ENCODE results near the gene CYP51A1.
"Not testable (repeated sequence)": the region's sequence is repeated elsewhere in the genome, so short reads cannot be mapped to it uniquely, and the experiment has no call there.

The CYP51A1 gene

GRCh38 chr7:92155108-92155739 lies 20.9 kb upstream of the CYP51A1 start:
- H3K79me2 ChIP-seq (ENCODE audit: control insufficient read depth, low read length) = no peaks in the 10 kb centered on the region
- H3K9me2 ChIP-seq (replicated peaks; ENCODE audit: control insufficient read depth, low read length) = no peaks in the 10 kb centered on the region
- H3K4me2 ChIP-seq (ENCODE audit: low read length) = no peak overlapping the region
- no peaks in the 10 kb centered on the region for H3K4me1 ChIP-seq (ENCODE audit: control insufficient read depth, low read length)
- H3F3A ChIP-seq (ENCODE audit: control insufficient read depth, insufficient read depth) = no peaks in the 10 kb centered on the region
- H3K9me3 ChIP-seq (ENCODE audit: control insufficient read depth, insufficient read depth, low read length) = no peaks in the 10 kb centered on the region
- H3K36me3 ChIP-seq (ENCODE audit: control insufficient read depth, low read length) = no peaks in the 10 kb centered on the region
- H4K20me1 ChIP-seq (ENCODE audit: control insufficient read depth, insufficient read depth, low read depth, low read length) = no peaks in the 10 kb centered on the region
- no peak overlapping the region for H3K27ac ChIP-seq (ENCODE audit: low read depth, low read length)
- no peak overlapping the region for H3K4me3 ChIP-seq (ENCODE audit: low read length)
- H3K27me3 ChIP-seq (ENCODE audit: control insufficient read depth, low read length) = peaks cover 6% of the 10 kb centered on the region; the same call in 1 of the 2 replicates
- TF ChIP-seq EZH2phosphoT487 (IDR thresholded peaks at IDR 0.05; ENCODE audit: borderline replicate concordance, low read length) = no peak
- no peak for TF ChIP-seq CTCF (IDR thresholded peaks at IDR 0.05; ENCODE audit: low read depth, low read length, poor library complexity, severe bottlenecking)

- Histone ChIP-seq H3K4me3 (ENCODE audit: low read length) (no peak overlapping the region), H3K27me3 (ENCODE audit: control insufficient read depth, low read length) (no peaks in the 10 kb centered on the region; the same call in 1 of the 2 replicates), H3K4me1 (ENCODE audit: control insufficient read depth, low read length) (no peaks in the 10 kb centered on the region), H3K36me3 (ENCODE audit: control insufficient read depth, low read length) (no peaks in the 10 kb centered on the region), H3K4me2 (ENCODE audit: low read length) (no peak overlapping the region), H3F3A (ENCODE audit: control insufficient read depth, insufficient read depth) (no peaks in the 10 kb centered on the region), H3K27ac (ENCODE audit: low read depth, low read length) (no peak overlapping the region), H3K9me2 (replicated peaks; ENCODE audit: control insufficient read depth, low read length) (no peaks in the 10 kb centered on the region), H3K79me2 (ENCODE audit: control insufficient read depth, low read length) (no peaks in the 10 kb centered on the region), H3K9me3 (ENCODE audit: control insufficient read depth, insufficient read depth, low read length) (no peaks in the 10 kb centered on the region), H4K20me1 (ENCODE audit: control insufficient read depth, insufficient read depth, low read depth, low read length) (no peaks in the 10 kb centered on the region)
- TF ChIP-seq CTCF (IDR thresholded peaks at IDR 0.05; ENCODE audit: low read depth, low read length, poor library complexity, severe bottlenecking) = no peak
- TF ChIP-seq EZH2phosphoT487 (IDR thresholded peaks at IDR 0.05; ENCODE audit: borderline replicate concordance, low read length) = no peak
These were observed 16.3 kb upstream of the CYP51A1 start for GRCh38 chr7:92150450-92151017.

- H3K4me3 ChIP-seq (ENCODE audit: low read length) = no peak overlapping the region
- H3K4me2 ChIP-seq (ENCODE audit: low read length) = no peak overlapping the region
- H3K9me3 ChIP-seq (ENCODE audit: control insufficient read depth, insufficient read depth, low read length) = no peaks in the 10 kb centered on the region
- H3K4me1 ChIP-seq (ENCODE audit: control insufficient read depth, low read length) = no peaks in the 10 kb centered on the region
- H4K20me1 ChIP-seq (ENCODE audit: control insufficient read depth, insufficient read depth, low read depth, low read length) = no peaks in the 10 kb centered on the region
- TF ChIP-seq CTCF (IDR thresholded peaks at IDR 0.05; ENCODE audit: low read depth, low read length, poor library complexity, severe bottlenecking) (no peak), EZH2phosphoT487 (IDR thresholded peaks at IDR 0.05; ENCODE audit: borderline replicate concordance, low read length) (no peak)
- H3F3A ChIP-seq (ENCODE audit: control insufficient read depth, insufficient read depth) = no peaks in the 10 kb centered on the region
- no peaks in the 10 kb centered on the region for H3K36me3 ChIP-seq (ENCODE audit: control insufficient read depth, low read length)
- H3K27ac ChIP-seq (ENCODE audit: low read depth, low read length) = no peak overlapping the region
- no peaks in the 10 kb centered on the region for H3K9me2 ChIP-seq (replicated peaks; ENCODE audit: control insufficient read depth, low read length)
- no peaks in the 10 kb centered on the region for H3K79me2 ChIP-seq (ENCODE audit: control insufficient read depth, low read length)
- no peaks in the 10 kb centered on the region for H3K27me3 ChIP-seq (ENCODE audit: control insufficient read depth, low read length)
These were observed 15.5 kb upstream of the CYP51A1 start for GRCh38 chr7:92149736-92150239.

GRCh38 chr7:92143192-92143880 lies 9.1 kb upstream of the CYP51A1 start:
- not testable (repeated sequence) for H3K4me1 ChIP-seq (ENCODE audit: control insufficient read depth, low read length); H3K79me2 ChIP-seq (ENCODE audit: control insufficient read depth, low read length); H3K27ac ChIP-seq (ENCODE audit: low read depth, low read length)

GRCh38 chr7:92142791-92143190 lies 8.5 kb upstream of the CYP51A1 start:
- not testable (repeated sequence) for H3F3A ChIP-seq (ENCODE audit: control insufficient read depth, insufficient read depth); H3K4me3 ChIP-seq (ENCODE audit: low read length); H3K27me3 ChIP-seq (ENCODE audit: control insufficient read depth, low read length); H3K4me1 ChIP-seq (ENCODE audit: control insufficient read depth, low read length); H3K9me3 ChIP-seq (ENCODE audit: control insufficient read depth, insufficient read depth, low read length); H3K36me3 ChIP-seq (ENCODE audit: control insufficient read depth, low read length); H3K9me2 ChIP-seq (replicated peaks; ENCODE audit: control insufficient read depth, low read length); H3K4me2 ChIP-seq (ENCODE audit: low read length); H3K27ac ChIP-seq (ENCODE audit: low read depth, low read length); H3K79me2 ChIP-seq (ENCODE audit: control insufficient read depth, low read length); H4K20me1 ChIP-seq (ENCODE audit: control insufficient read depth, insufficient read depth, low read depth, low read length)

More at GRCh38 chr7:92143192-92143880, 9.1 kb upstream of the CYP51A1 start:
- not testable (repeated sequence) for H4K20me1 ChIP-seq (ENCODE audit: control insufficient read depth, insufficient read depth, low read depth, low read length); H3F3A ChIP-seq (ENCODE audit: control insufficient read depth, insufficient read depth); H3K4me3 ChIP-seq (ENCODE audit: low read length); H3K36me3 ChIP-seq (ENCODE audit: control insufficient read depth, low read length); H3K27me3 ChIP-seq (ENCODE audit: control insufficient read depth, low read length); H3K9me3 ChIP-seq (ENCODE audit: control insufficient read depth, insufficient read depth, low read length); H3K9me2 ChIP-seq (replicated peaks; ENCODE audit: control insufficient read depth, low read length); H3K4me2 ChIP-seq (ENCODE audit: low read length)

All from DOHH2 (cell line).